Left colon (tissue), 2 donors: ENCODE results near the gene PCDHGA9. TPM values are rescaled to one million over a fixed set of nuclear protein-coding genes. Genes with fewer than 3 reads are reported as not detected.
"Not testable (repeated sequence)": the region's sequence is repeated elsewhere in the genome, so short reads cannot be mapped to it uniquely, and the experiment has no call there.

Source experiments
- ATAC-seq: fragments of 200-7000 bp; cut with Tn5 transposase; one replicate; pipeline ENCODE4 v1.9.1; 2020; ENCODE audit warnings: mild to moderate bottlenecking, moderate library complexity
- DNase-seq, 2 donors: peaks; one replicate each; pipeline ENCODE4 v3.0.0-alpha.2; 2020
- intact Hi-C, 2 donors: fragments of 100-400 bp; cut with DNase I in 1 of 2; cut with micrococcal nuclease in 1 of 2; formaldehyde crosslinking; loops; one replicate each; pipeline versions ENCODE4 v1.11.2 to v1.14.0; 2022; cut with DNase I, micrococcal nuclease
- total RNA-seq, 2 donors: library from RNA; stranded (reverse); fragmentation: NEBNext Ultra II Directional; extraction: Animal tissue kit (Norgen Biotek cat#: 25700); gene quantifications; one replicate each; pipeline ENCODE4 v1.2.1, GENCODE V29; 2021
- donor health status: DM: no; HTN: no; CAD: no.
- donor health status: DM: yes; HTN: yes; CAD: no.

The PCDHGA9 gene
- total RNA-seq, 2 donors from 2014 or later, result 1.6 to 2.6 TPM

DNA sequence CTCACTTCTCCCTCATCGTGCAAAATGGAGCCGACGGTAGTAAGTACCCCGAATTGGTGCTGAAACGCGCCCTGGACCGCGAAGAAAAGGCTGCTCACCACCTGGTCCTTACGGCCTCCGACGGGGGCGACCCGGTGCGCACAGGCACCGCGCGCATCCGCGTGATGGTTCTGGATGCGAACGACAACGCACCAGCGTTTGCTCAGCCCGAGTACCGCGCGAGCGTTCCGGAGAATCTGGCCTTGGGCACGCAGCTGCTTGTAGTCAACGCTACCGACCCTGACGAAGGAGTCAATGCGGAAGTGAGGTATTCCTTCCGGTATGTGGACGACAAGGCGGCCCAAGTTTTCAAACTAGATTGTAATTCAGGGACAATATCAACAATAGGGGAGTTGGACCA, 28.7 kb downstream of the PCDHGA9 start:
- DNase-seq, result no peak
- no peak for ATAC-seq
- intact Hi-C loops, result no loop called here

DNA sequence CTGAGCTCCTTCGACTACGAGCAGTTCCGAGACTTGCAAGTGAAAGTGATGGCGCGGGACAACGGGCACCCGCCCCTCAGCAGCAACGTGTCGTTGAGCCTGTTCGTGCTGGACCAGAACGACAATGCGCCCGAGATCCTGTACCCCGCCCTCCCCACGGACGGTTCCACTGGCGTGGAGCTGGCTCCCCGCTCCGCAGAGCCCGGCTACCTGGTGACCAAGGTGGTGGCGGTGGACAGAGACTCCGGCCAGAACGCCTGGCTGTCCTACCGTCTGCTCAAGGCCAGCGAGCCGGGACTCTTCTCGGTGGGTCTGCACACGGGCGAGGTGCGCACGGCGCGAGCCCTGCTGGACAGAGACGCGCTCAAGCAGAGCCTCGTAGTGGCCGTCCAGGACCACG, 29.7 kb downstream of the PCDHGA9 start:
- ATAC-seq, DNase-seq, intact Hi-C loops: not testable (repeated sequence)

DNA sequence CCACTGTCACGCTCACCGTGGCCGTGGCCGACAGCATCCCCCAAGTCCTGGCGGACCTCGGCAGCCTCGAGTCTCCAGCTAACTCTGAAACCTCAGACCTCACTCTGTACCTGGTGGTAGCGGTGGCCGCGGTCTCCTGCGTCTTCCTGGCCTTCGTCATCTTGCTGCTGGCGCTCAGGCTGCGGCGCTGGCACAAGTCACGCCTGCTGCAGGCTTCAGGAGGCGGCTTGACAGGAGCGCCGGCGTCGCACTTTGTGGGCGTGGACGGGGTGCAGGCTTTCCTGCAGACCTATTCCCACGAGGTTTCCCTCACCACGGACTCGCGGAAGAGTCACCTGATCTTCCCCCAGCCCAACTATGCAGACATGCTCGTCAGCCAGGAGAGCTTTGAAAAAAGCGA, 30.1 kb downstream of the PCDHGA9 start:
- ATAC-seq, intact Hi-C loops, DNase-seq: not testable (repeated sequence)

- intact Hi-C loops, result no loop called here
- ATAC-seq (no peak), DNase-seq (no peak)
Measured at GRCh38 chr5:141434006-141434405, 31.4 kb downstream of the PCDHGA9 start.

DNA sequence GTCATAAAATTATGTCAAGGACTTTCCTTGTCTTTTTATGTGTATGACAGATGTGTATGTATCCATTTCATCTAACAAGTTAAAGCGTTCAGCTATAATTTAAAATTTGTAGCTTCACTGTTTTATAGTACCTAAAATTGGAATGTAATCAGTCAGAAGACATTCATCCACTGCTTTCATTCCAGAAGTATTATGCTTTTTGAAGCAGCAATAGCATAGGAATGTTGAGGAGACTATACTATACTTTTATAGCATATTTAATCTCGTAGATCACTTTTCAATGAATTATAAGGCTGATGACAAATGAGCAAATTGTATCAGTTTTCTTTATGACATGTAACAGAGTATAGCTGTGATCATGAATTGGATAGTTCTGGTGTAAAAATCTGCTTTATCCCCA, 34.6 kb downstream of the PCDHGA9 start:
- intact Hi-C loops, result no loop called here
- no peak for ATAC-seq
- no peak for DNase-seq

- DNase-seq, result no peak
- intact Hi-C loops, result no loop called here
- ATAC-seq, result no peak
Measured at GRCh38 chr5:141439411-141440141, 37.0 kb downstream of the PCDHGA9 start.

GRCh38 chr5:141440341-141440740, 37.8 kb downstream of the PCDHGA9 start:
- no peak for ATAC-seq

GRCh38 chr5:141441571-141442170, 39.1 kb downstream of the PCDHGA9 start:
- intact Hi-C loops, result no loop called here
- DNase-seq, result no peak
- no peak for ATAC-seq

More at GRCh38 chr5:141440341-141440740, 37.8 kb downstream of the PCDHGA9 start:
- intact Hi-C loops, result no loop called here
- no peak for DNase-seq

Other genes with a start within 250 kb of the PCDHGA9 start
- under 1 TPM; 0.12 to 0.34 TPM for gene PCDHB7, start 230.1 kb upstream of the PCDHGA9 start, total RNA-seq
- under 1 TPM; 0.59 to 0.67 TPM for gene PCDHB8, start 225.0 kb upstream of the PCDHGA9 start, total RNA-seq
- 1 to 10 TPM in 1 of 2 donors, under 1 TPM in 1; 0.34 to 1.2 TPM for gene PCDHB16, start 220.4 kb upstream of the PCDHGA9 start, total RNA-seq
- under 1 TPM; 0.34 to 0.61 TPM for gene PCDHB9, start 215.6 kb upstream of the PCDHGA9 start, total RNA-seq
- gene PCDHB10, start 210.4 kb upstream of the PCDHGA9 start, total RNA-seq, result under 1 TPM; 0.40 to 0.56 TPM
- 1 to 10 TPM in 1 of 2 donors, under 1 TPM in 1; 0.82 to 1.4 TPM for gene PCDHB11, start 203.2 kb upstream of the PCDHGA9 start, total RNA-seq
- under 1 TPM; 0.24 to 0.42 TPM for gene PCDHB12, start 194.1 kb upstream of the PCDHGA9 start, total RNA-seq
- gene PCDHB13, start 188.9 kb upstream of the PCDHGA9 start, total RNA-seq, result 1 to 10 TPM; 1.3 to 2.0 TPM
- 1 to 10 TPM; 1.2 to 1.7 TPM for gene PCDHB14, start 179.4 kb upstream of the PCDHGA9 start, total RNA-seq
- 1 to 10 TPM in 1 of 2 donors, under 1 TPM in 1; 0.49 to 1.1 TPM for gene PCDHB15, start 157.4 kb upstream of the PCDHGA9 start, total RNA-seq
- gene SLC25A2, start 98.7 kb upstream of the PCDHGA9 start, total RNA-seq, result 1 to 10 TPM in 1 of 2 donors, under 1 TPM in 1; 0.95 to 1.4 TPM
- 10 to 100 TPM; 52.3 to 66.1 TPM for gene TAF7, start 82.0 kb upstream of the PCDHGA9 start, total RNA-seq
- under 1 TPM; 0.31 TPM for gene PCDHGA1, start 72.3 kb upstream of the PCDHGA9 start, total RNA-seq
- under 1 TPM; 0.31 to 0.75 TPM for gene PCDHGA2, start 64.0 kb upstream of the PCDHGA9 start, total RNA-seq
- under 1 TPM; 0.21 to 0.39 TPM for gene PCDHGA3, start 58.9 kb upstream of the PCDHGA9 start, total RNA-seq
- gene PCDHGB1, start 52.7 kb upstream of the PCDHGA9 start, total RNA-seq, result 1 to 10 TPM in 1 of 2 donors, under 1 TPM in 1; 0.79 to 1.1 TPM
- under 1 TPM; 0.37 to 0.84 TPM for gene PCDHGA4, start 47.8 kb upstream of the PCDHGA9 start, total RNA-seq
- gene PCDHGB2, start 42.8 kb upstream of the PCDHGA9 start, total RNA-seq, result 1 to 10 TPM; 1.6 to 1.7 TPM
- gene PCDHGA5, start 38.6 kb upstream of the PCDHGA9 start, total RNA-seq, result 1 to 10 TPM in 1 of 2 donors, under 1 TPM in 1; 0.70 to 1.5 TPM
- gene PCDHGB3, start 32.5 kb upstream of the PCDHGA9 start, total RNA-seq, result 1 to 10 TPM in 1 of 2 donors, under 1 TPM in 1; 0.98 to 1.5 TPM
- gene PCDHGA6, start 28.9 kb upstream of the PCDHGA9 start, total RNA-seq, result 1 to 10 TPM; 1.6 to 2.0 TPM
- gene PCDHGA7, start 20.0 kb upstream of the PCDHGA9 start, total RNA-seq, result 1 to 10 TPM; 1.3 to 1.5 TPM
- 1 to 10 TPM in 1 of 2 donors, under 1 TPM in 1; 0.98 to 1.3 TPM for gene PCDHGB4, start 15.1 kb upstream of the PCDHGA9 start, total RNA-seq
- under 1 TPM; 0.73 to 0.82 TPM for gene PCDHGA8, start 10.1 kb upstream of the PCDHGA9 start, total RNA-seq
- 1 to 10 TPM; 3.4 to 4.0 TPM for gene PCDHGB5, start 4.8 kb upstream of the PCDHGA9 start, total RNA-seq
- gene PCDHGB6, start 5.2 kb downstream of the PCDHGA9 start, total RNA-seq, result 1 to 10 TPM; 1.9 to 2.2 TPM
- gene PCDHGA10, start 10.2 kb downstream of the PCDHGA9 start, total RNA-seq, result 1 to 10 TPM; 2.8 to 5.3 TPM
- gene PCDHGB7, start 14.9 kb downstream of the PCDHGA9 start, total RNA-seq, result 1 to 10 TPM; 3.0 to 4.2 TPM
- 1 to 10 TPM; 1.3 to 2.2 TPM for gene PCDHGA11, start 18.3 kb downstream of the PCDHGA9 start, total RNA-seq
- 1 to 10 TPM; 1.8 to 2.0 TPM for gene PCDHGA12, start 27.7 kb downstream of the PCDHGA9 start, total RNA-seq
- gene PCDHGC3, start 73.2 kb downstream of the PCDHGA9 start, total RNA-seq, result 10 to 100 TPM; 15.3 to 16.0 TPM
- under 1 TPM; 0.64 to 0.92 TPM for gene PCDHGC4, start 82.3 kb downstream of the PCDHGA9 start, total RNA-seq
- under 1 TPM; 0.75 to 0.76 TPM for gene PCDHGC5, start 86.3 kb downstream of the PCDHGA9 start, total RNA-seq
- 100 to 1,000 TPM; 105 to 108 TPM for gene DIAPH1, start 216.2 kb downstream of the PCDHGA9 start, total RNA-seq
- gene HDAC3, start 234.1 kb downstream of the PCDHGA9 start, total RNA-seq, result 10 to 100 TPM; 37.8 to 40.5 TPM
- 1 to 10 TPM; 2.9 to 3.5 TPM for gene RELL2, start 234.2 kb downstream of the PCDHGA9 start, total RNA-seq
- 10 to 100 TPM; 15.0 to 19.2 TPM for gene FCHSD1, start 248.6 kb downstream of the PCDHGA9 start, total RNA-seq